Lung (tissue), 12 donors: ENCODE measurements around the gene CELF6. TPM values are rescaled to one million over a fixed set of nuclear protein-coding genes. Genes with fewer than 3 reads are reported as not detected.

Experiments
- ATAC-seq: fragments of 200-7000 bp; cut with Tn5 transposase; one replicate; pipeline ENCODE4 v1.9.1; 2020; ENCODE audit warnings: moderate number of reproducible peaks; ENCODE audit not compliant: insufficient read depth, low FRiP score
- DNase-seq, 3 donors: peaks; one replicate each; pipeline ENCODE4 v3.0.0-alpha.2; 2013 to 2017
- H3K27ac ChIP-seq, 2 donors: one replicate each; pipeline ENCODE4 v1.5.1; 2013; ENCODE audit warnings: mild to moderate bottlenecking in 2 of 2, moderate library complexity in 2 of 2, control low read depth in 1 of 2, inconsistent platforms in 1 of 2, low read depth in 1 of 2, low read length in 1 of 2
- H3K27me3 ChIP-seq, 3 donors: one replicate each; pipeline ENCODE4 v1.5.1; 2013; ENCODE audit warnings: low read length in 2 of 3; ENCODE audit not compliant: control insufficient read depth in 3 of 3, insufficient read depth in 3 of 3
- H3K36me3 ChIP-seq, 4 donors: one replicate each; pipeline ENCODE4 v1.5.1; 2013; ENCODE audit warnings: low read length in 4 of 4, mild to moderate bottlenecking in 1 of 4, moderate library complexity in 1 of 4; ENCODE audit not compliant: control insufficient read depth in 4 of 4, insufficient read depth in 4 of 4
- H3K4me1 ChIP-seq, 5 donors: one replicate each; pipeline ENCODE4 v1.5.1; 2013; ENCODE audit warnings: low read length in 5 of 5, mild to moderate bottlenecking in 2 of 5, moderate library complexity in 1 of 5; ENCODE audit not compliant: control insufficient read depth in 5 of 5, insufficient read depth in 5 of 5
- H3K4me3 ChIP-seq: one replicate; pipeline ENCODE4 v1.5.1; 2013; ENCODE audit warnings: mild to moderate bottlenecking, control low read depth, moderate library complexity
- H3K9ac ChIP-seq, 2 donors: one replicate each; pipeline ENCODE4 v1.5.1; 2013; ENCODE audit warnings: low read length in 2 of 2, control low read depth in 1 of 2; ENCODE audit not compliant: insufficient read depth in 1 of 2
- H3K9me3 ChIP-seq, 4 donors: one replicate each; pipeline ENCODE4 v1.5.1; 2013; ENCODE audit warnings: low read length in 3 of 4, mild to moderate bottlenecking in 1 of 4, moderate library complexity in 1 of 4; ENCODE audit not compliant: control insufficient read depth in 4 of 4, insufficient read depth in 3 of 4
- WGBS, 2 donors: extraction: QIAGEN DNeasy Blood & Tissue Kit; methylation state at CpG; one replicate each; pipeline ENCODE4 v1.1.7; 2013; 5-methylcytosine and 5-hydroxymethylcytosine counted together
- polyA plus RNA-seq, 2 donors: library from polyadenylated mRNA; stranded (reverse); fragments of 200-250 nt; gene quantifications; one replicate each; pipeline ENCODE4 v1.2.1, GENCODE V29; 2013
- total RNA-seq, 2 donors: library from RNA; depleted of rRNA in 1 of 2; stranded (reverse); fragments of >200 nt in 1 of 2; gene quantifications; one replicate each; pipeline ENCODE4 v1.2.1, GENCODE V29; 2014 to 2021
- TF ChIP-seq, protein P1 (sequence below): IDR thresholded peaks from 2 replicates; pipeline ENCODE4 v1.5.1; 2012; ENCODE audit warnings: mild to moderate bottlenecking; ENCODE audit errors: control extremely low read depth, extremely low read depth
- donor health status: control.
- donor health status: control.
- donor health status: Bipolar disorder and iron deficiency.
- donor health status: healthy.
- donor health status: DM: yes; HTN: yes; CAD: no.

CELF6 gene
- total and polyA plus RNA-seq, 4 donors: 2.1 to 6.4 (median 3.4) TPM

DNA sequence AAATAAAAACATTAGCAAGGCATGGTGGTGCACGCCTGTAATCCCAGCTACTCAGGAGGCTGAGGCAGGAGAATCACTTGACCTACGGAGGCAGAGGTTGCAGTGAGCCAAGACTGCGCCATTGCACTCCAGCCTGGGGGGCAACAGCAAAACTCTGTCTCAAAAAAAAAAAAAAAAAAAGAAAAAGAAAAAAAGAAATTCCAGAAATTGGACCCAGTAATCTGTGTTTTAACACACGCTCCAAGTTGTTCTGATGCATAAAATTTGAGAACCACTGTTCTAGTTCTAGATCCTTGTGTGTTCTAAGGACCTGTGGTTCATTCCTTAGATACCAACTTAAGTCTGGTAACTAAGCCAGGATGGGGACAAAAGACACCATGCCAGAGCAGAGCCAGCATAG, 50.2 kb downstream of the CELF6 start:
- ATAC-seq: no peak
- Histone ChIP-seq H3K9ac (no peak overlapping the region), H3K4me1 (peaks cover 0 to 18% (median 6%) of the 10 kb centered on the region in 5 donors), H3K4me3 (no peak overlapping the region), H3K36me3 (peaks cover 21 to 32% (median 23%) of the 10 kb centered on the region in 4 donors), H3K27me3 (no peaks in the 10 kb centered on the region), H3K27ac (no peak overlapping the region), H3K9me3 (no peaks in the 10 kb centered on the region)
- TF ChIP-seq, protein P1, sequence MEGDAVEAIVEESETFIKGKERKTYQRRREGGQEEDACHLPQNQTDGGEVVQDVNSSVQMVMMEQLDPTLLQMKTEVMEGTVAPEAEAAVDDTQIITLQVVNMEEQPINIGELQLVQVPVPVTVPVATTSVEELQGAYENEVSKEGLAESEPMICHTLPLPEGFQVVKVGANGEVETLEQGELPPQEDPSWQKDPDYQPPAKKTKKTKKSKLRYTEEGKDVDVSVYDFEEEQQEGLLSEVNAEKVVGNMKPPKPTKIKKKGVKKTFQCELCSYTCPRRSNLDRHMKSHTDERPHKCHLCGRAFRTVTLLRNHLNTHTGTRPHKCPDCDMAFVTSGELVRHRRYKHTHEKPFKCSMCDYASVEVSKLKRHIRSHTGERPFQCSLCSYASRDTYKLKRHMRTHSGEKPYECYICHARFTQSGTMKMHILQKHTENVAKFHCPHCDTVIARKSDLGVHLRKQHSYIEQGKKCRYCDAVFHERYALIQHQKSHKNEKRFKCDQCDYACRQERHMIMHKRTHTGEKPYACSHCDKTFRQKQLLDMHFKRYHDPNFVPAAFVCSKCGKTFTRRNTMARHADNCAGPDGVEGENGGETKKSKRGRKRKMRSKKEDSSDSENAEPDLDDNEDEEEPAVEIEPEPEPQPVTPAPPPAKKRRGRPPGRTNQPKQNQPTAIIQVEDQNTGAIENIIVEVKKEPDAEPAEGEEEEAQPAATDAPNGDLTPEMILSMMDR: no peak
- 95 to 97% methylated on average over 4 of the region's 4 CpGs for WGBS, 2 donors
- no peak for DNase-seq

DNA sequence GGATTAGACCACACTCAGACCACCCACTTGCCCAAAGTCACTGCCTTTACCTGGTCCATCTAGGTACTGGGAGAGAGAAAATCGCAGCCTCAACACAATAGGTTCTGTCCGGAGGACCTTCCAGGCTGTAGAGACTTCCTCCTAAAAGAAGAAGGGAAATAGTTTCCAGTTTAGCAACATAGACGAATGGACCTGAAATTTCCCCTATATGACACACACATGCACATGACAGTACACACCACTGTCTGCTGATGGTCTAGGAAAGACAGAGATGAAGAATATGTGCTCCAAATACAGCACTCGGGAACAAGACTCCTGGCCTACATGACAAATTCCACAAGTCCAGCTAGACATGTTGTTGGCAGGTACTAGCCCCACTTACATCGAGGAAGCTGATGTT, 54.9 kb downstream of the CELF6 start:
- no peak for DNase-seq
- H3K4me3 ChIP-seq: no peak overlapping the region
- H3K4me1 ChIP-seq: no peaks in the 10 kb centered on the region
- H3K9ac ChIP-seq: no peak overlapping the region
- H3K36me3 ChIP-seq: peaks cover 41 to 76% (median 61%) of the 10 kb centered on the region in 4 donors
- no peak for ATAC-seq
- TF ChIP-seq, protein P1: no peak
- H3K27ac ChIP-seq: no peak overlapping the region
- H3K27me3 ChIP-seq: no peaks in the 10 kb centered on the region
- H3K9me3 ChIP-seq: no peaks in the 10 kb centered on the region
- WGBS, 2 donors: 86 to 88% methylated on average over 5 of the region's 5 CpGs

DNA sequence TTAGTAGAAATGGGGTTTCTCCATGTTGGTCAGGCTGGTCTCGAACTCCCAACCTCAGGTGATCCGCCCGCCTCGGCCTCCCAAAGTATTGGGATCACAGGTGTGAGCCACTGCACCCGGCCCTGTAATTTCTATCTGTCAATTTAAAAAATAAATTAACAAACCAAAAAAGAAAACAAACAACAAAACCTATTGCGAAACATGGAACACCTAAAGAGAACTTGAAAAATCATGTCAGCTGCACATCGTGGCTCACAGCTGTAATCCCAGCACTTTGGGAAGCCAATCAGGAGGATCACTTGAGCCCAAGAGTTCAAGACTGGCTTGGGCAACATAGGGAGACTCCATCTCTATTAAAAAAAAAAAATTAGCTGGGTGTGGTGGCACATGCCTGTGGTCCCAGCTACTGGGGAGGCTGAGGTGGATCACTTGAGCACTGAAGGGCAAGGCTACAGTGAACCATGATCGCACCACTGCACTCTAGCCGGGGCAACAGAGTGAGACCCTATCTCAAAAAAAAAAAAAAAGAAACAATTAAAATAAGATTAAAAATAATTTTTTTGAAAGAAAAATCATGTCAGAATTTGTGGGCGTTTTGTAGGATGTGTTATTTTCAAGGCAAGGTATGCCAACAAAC, 67.2 kb downstream of the CELF6 start:
- Histone ChIP-seq H3K27ac (no peak overlapping the region), H3K9me3 (no peaks in the 10 kb centered on the region), H3K9ac (no peak overlapping the region), H3K27me3 (no peaks in the 10 kb centered on the region), H3K4me3 (no peak overlapping the region), H3K4me1 (peaks cover 0 to 2% (median 0%) of the 10 kb centered on the region in 5 donors), H3K36me3 (peaks cover 41 to 61% (median 45%) of the 10 kb centered on the region in 4 donors)
- ATAC-seq: no peak
- 96 to 98% methylated on average over 10 of the region's 10 CpGs for WGBS, 2 donors
- TF ChIP-seq, protein P1: no peak
- DNase-seq: no peak
